HG03342 (cell line): ENCODE results near the gene TM6SF1.
"Not testable (repeated sequence)": the region's sequence is repeated elsewhere in the genome, so short reads cannot be mapped to it uniquely, and the experiment has no call there.

Source experiments
- ATAC-seq: cut with Tn5 transposase; IDR thresholded peaks from one replicate; pipeline ENCODE4 v1.9.1; 2021; ENCODE audit warnings: mild to moderate bottlenecking, moderate library complexity; ENCODE audit not compliant: unreplicated experiment

TM6SF1 gene

DNA sequence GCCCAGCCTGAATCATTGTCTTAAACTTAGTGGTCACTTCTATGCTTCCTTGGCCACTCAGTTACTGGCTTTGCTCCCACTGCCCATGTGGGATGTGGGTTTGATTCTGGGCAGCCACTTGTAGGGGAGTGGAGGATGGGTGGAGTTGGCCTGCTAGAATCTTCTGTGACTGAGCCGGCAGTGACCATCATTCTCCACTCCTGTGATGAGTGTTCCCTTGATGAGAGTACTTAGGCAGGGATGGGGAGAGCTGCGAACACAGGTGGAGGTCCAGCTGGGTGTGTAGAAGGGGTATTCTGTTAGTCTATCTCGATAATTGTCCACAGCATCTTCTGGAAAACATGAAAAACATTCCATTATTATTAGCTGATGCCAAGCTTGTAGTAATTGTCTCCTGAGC, 8.0 kb downstream of the TM6SF1 start:
- no peak for ATAC-seq

- peak; percentile 75 for ATAC-seq
These were observed 8.6 kb downstream of the TM6SF1 start for GRCh38 chr15:83115831-83116565.

- no peak for ATAC-seq
These were observed 10.9 kb downstream of the TM6SF1 start for GRCh38 chr15:83118291-83118827.

DNA sequence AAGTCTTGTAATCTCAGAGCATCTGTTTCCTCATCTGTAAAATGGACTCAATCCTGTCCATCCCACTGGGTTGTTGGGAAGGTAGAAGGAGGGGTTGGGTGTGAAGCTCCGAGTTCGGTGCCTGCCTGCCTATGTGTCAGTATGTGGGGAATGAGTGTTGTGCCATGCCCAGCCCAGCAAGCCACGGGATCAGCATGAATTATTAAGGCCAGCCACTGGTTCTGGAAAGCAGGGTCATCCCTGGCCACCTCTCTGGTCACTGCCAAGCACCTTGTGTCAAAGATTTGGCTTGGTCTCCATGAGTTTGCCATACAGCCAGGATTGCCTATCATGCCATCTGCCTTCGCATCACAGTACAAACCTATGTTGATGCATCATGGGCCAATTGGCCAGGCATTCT, 11.5 kb downstream of the TM6SF1 start:
- no peak for ATAC-seq

DNA sequence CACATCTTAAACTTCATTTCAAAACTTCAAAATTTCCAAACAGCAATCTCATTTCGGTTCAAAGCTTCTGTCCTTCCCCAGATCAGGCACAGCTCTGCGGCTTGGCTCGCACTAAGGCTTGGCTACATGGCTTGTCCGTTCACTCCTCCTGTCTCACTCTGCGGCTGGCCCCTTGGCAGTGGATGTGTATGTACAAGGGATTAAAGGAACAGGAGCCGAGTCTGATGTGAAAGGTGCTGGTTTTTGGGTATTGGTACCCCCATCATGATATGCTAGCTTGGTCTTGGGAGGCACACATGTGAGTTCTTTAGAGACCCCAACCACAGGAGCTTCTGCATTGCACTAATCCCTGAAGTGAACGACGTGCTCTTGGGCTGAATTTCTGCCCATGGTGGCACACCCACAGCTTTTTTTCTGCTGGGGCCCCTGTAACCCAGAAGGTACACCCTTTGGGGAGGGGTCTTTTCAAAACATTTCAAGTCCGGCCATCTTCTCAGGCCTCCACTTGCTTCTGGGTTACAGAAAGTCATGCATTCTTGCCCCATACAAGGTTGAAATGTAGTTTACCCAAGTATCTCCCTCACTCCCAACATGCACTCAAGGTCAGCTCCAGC, 12.6 kb downstream of the TM6SF1 start:
- no peak for ATAC-seq

- ATAC-seq, result no peak
These were observed 16.1 kb downstream of the TM6SF1 start for GRCh38 chr15:83123529-83123928.

DNA sequence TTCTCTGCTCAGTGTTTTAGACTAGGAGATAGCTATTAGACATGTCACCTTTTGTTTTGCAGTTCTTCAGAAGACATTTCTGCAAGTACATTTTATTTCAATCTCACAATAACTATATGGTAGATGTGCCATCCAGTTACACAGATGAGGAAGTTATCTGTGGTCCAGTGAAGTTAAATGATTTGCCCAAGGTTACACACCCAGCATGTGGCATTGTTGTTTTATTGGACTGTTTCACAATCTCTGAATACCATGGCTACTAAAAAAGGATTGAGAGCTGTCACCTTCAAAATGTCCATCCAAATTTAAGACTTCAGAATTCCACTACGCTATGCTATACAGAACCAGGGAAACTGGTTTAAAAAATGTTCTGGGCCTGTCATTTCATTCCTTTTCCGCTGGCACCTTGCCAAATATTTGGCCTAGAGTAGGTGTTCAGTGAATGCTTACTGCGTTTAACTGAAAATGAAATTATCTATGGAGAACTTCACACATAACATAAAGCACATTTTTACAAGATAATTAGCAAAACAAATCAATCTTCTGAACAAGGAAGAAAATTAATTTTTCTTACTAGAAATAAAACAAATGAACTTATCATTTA, 20.2 kb downstream of the TM6SF1 start:
- ATAC-seq, result no peak

- ATAC-seq, result no peak
These were observed 22.3 kb downstream of the TM6SF1 start for GRCh38 chr15:83129791-83130190.

DNA sequence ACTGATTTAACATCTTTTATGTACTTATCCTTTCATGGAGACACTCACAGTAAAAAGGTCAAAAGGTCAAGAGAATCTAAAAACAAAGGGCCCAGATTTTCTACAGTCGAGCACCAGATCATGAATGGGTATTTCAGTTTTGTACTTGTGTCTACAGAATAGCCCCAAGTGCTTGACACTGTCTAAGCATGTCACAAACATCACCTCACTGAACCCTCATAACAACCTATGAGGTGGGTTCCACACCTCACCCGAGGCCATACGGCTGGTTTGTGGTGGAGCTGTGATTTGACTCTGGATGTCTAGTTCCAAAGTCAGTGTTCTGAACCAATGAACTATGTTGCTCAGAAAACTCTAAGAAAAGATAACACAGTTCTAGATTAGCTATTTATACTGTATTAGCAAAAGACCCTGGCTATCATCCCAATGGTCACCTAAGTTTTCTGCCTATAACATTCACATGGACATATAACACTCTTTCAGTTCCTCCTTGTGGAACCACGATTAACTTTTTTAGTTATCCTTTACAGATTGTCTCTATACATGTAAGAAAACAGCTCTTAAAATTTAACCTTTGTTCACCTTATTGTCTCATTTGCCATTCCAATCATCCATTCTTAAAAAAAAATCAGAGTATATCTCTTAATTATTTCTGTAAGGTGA, 25.5 kb downstream of the TM6SF1 start:
- ATAC-seq, result no peak

GRCh38 chr15:83142151-83142550, 34.7 kb downstream of the TM6SF1 start:
- ATAC-seq, result not testable (repeated sequence)

- ATAC-seq, result no peak
These were observed 37.3 kb downstream of the TM6SF1 start for GRCh38 chr15:83144771-83145170.

GRCh38 chr15:83153288-83153687, 45.8 kb downstream of the TM6SF1 start:
- no peak for ATAC-seq

DNA sequence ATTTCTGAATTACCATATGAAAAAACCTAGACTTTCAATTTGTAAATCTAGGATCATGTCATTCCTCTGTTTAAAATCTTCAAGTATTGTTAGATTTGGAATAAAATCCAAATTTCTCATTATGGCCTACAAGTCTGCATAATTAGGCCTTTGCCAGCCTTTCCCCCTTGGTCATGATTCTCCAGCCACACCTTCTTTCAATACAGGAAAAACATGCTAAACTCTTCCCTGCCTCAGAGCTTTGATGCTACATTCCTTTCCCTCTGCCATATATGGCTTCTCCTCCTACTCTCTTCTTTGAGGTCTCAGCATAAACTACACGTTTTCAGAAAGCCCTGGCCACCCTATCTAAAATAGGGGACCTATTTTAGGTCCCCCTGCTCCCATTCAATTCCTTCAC, 48.5 kb downstream of the TM6SF1 start:
- no peak for ATAC-seq

DNA sequence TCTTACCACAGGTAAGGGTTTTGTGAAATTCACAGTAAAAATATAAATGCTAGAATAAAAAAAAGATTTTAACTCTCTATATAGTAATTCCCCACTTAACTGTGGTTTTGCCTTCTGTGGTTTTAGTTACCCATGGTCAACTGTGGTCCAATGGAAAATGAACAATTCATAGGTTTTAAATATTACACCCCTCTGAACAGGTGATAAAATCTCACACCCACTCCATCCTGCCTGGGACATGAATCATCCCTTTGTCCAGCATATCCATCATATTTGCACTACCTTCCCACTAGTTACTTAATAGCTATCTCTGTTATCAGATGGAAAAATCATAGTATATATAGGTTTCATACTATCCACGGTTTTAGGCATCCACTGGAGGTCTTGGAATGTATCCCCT, 50.9 kb downstream of the TM6SF1 start:
- ATAC-seq, result no peak

DNA sequence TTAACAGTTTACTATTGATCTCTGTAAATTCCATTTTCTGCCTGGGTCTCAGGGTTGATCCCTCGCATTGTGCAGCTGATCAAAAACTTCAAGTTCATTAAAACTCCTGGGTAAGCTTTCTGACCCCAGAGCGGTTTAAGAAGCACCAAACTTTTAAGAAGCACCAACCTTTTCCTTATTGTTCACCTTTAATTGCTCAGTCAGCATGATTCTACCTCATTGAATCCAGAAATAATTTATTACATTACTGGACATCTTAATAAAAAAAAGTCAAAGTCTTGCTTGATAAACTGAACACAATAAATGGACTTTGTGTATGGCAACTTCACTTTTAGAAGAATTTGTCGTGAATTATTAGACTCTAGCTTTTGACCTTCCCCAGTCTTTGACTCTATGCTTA, 53.3 kb downstream of the TM6SF1 start:
- no peak for ATAC-seq

- no peak for ATAC-seq
These were observed 55.6 kb downstream of the TM6SF1 start for GRCh38 chr15:83163032-83163431.

GRCh38 chr15:83164111-83164770, 56.8 kb downstream of the TM6SF1 start:
- ATAC-seq, result no peak

DNA sequence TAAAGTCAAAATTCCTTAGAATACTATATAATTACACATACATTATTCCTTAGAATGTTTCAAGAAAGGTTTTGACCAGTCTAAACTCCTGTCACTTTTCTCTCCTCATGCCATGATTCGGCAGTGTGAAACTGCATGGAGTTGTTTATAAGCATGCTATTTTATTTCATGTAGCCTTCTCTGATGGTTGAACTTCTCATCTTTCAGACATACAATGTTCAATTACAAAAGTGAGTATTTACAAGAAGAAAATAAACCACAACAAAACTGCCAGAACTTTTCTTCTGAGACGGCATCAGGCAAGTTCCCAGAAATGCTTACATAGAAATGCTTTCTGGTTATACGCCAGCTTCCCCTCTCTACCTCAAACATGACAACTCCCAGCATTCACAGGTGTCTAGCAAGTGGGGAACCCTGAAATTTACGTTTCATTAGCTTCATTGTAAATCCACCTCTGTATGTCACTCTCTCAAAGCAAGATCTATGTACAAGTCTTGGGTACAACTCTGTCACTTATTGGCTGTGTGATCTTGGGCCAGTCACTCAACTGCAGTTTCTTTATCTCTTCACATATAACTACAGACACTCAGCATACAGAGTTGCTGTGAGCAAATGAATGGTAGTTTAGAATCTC, 57.4 kb downstream of the TM6SF1 start:
- no peak for ATAC-seq

GRCh38 chr15:83166218-83166617, 58.8 kb downstream of the TM6SF1 start:
- no peak for ATAC-seq

DNA sequence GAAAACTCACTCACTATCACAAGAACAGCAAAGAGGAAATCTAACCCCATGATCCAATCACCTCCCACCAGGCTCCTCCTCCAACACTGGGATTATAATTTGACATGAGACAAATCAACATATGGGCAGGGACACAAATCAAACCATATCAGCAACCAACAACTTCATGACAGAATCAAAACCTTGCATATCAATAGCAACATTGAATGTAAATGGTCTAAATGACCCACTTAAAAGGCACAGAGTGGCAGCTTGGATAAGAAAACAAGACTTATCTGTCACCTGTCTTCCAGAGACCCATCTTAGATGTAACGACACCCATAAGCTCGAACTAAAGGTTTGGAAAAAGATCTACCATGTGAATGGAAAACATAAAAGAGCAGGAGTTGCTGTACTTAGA, 59.4 kb downstream of the TM6SF1 start:
- ATAC-seq, result no peak

DNA sequence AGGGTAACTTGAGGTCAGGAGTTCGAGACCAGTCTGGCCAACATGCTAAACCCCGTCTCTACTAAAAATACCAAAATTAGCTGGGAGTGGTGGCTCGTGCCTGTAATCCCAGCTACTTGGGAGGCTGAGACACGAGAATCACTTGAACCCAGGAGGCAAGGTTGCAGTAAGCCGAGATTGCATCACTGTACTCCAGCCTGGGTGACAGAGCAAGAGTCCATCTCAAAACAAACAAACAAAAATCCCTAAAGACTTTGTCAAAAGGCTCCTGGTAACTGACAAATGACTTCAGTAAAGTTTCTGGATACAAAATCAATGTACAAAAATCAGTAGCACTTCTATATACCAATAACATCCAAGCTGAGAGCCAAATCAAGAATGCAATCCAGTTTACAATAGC, 62.1 kb downstream of the TM6SF1 start:
- not testable (repeated sequence) for ATAC-seq
